ENCODE results near the gene SYT15.
"Not testable (repeated sequence)": the region's sequence is repeated elsewhere in the genome, so short reads cannot be mapped to it uniquely, and the experiment has no call there.

The SYT15 gene

DNA sequence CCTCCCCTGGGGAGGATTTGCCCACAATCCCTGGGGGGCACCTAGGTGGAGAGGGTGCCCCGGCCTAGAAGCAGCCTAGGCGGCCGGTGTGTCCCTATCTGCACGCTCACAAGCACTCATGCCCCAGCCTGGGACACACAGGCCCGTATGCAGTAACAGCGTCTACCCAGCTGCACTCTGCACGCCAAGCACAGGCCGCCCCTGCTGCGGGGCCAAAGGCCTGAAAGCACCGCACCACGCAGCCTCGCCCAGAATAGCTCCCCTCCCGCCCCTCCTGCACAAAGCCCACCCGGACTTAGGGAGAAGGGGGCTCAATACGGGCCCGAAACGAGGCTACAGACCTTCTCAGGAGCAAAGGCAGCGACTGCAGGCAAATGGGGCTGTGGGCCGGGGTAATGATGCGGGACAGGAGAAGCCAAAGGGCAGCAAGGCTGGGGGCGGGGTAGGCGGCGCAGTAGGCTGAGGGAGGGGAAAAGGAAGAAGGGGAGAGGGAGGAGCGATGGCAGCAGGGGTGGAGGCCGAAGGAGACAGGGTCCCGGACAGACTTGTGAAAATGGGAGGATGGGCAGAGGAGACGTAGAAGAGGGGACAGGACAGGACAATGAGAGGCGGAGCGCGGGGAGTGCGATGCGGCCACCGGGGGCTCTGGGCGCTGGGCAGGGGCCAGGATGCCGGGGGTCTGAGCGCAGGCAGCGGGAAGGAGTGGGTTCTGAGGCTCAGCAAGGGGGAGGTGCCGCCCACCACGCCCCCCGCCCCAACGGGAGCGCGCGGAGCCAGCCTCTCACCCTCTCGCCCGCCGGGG is 23.0 kb upstream of the SYT15 start:
- Histone ChIP-seq H3K9ac (ENCODE audit: low read length) (no peak overlapping the region), H3K27ac (ENCODE audit: low read depth, low read length) (no peak overlapping the region)

GRCh38 chr10:46556515-46557318 is 22.2 kb upstream of the SYT15 start, which contains the start of gene GPRIN2:
Gene GPRIN2 (minus strand): TSS chr10:46556658. CDS start chr10:46550736, 5,922 bp downstream.
- H3K27ac ChIP-seq (ENCODE audit: low read depth, low read length): no peak within 1 kb of the TSS
- peaks cover 2% of the 10 kb centered on the region for H3K36me3 ChIP-seq (ENCODE audit: control insufficient read depth, insufficient read depth, low read length)
- no peak within 1 kb of the TSS for H3K9ac ChIP-seq (ENCODE audit: low read length)
- H3K27me3 ChIP-seq (ENCODE audit: control insufficient read depth, insufficient read depth, low read length): peaks cover 17% of the 10 kb centered on the region
- H3K4me3 ChIP-seq (ENCODE audit: low read length): peak within 1 kb of the TSS; percentile 56
- no peaks in the 10 kb centered on the region for H3K4me1 ChIP-seq (ENCODE audit: control insufficient read depth, insufficient read depth, low read length)

More for the DNA sequence above, 23.0 kb upstream of the SYT15 start:
- Histone ChIP-seq H3K4me1 (ENCODE audit: control insufficient read depth, insufficient read depth, low read length) (no peaks in the 10 kb centered on the region), H3K27me3 (ENCODE audit: control insufficient read depth, insufficient read depth, low read length) (peaks cover 17% of the 10 kb centered on the region), H3K36me3 (ENCODE audit: control insufficient read depth, insufficient read depth, low read length) (peaks cover 2% of the 10 kb centered on the region), H3K4me3 (ENCODE audit: low read length) (peak overlapping the region; percentile 56)

GRCh38 chr10:46557319-46558121 is 21.4 kb upstream of the SYT15 start:
- Histone ChIP-seq H3K27me3 (ENCODE audit: control insufficient read depth, insufficient read depth, low read length) (peaks cover 17% of the 10 kb centered on the region), H3K4me3 (ENCODE audit: low read length) (no peak overlapping the region), H3K4me1 (ENCODE audit: control insufficient read depth, insufficient read depth, low read length) (no peaks in the 10 kb centered on the region), H3K9ac (ENCODE audit: low read length) (no peak overlapping the region), H3K36me3 (ENCODE audit: control insufficient read depth, insufficient read depth, low read length) (no peaks in the 10 kb centered on the region), H3K27ac (ENCODE audit: low read depth, low read length) (no peak overlapping the region)

- no peak overlapping the region for H3K27ac ChIP-seq (ENCODE audit: low read depth, low read length)
- H3K36me3 ChIP-seq (ENCODE audit: control insufficient read depth, insufficient read depth, low read length): no peaks in the 10 kb centered on the region
- peaks cover 17% of the 10 kb centered on the region for H3K27me3 ChIP-seq (ENCODE audit: control insufficient read depth, insufficient read depth, low read length)
- H3K4me3 ChIP-seq (ENCODE audit: low read length): no peak overlapping the region
- no peak overlapping the region for H3K9ac ChIP-seq (ENCODE audit: low read length)
- no peaks in the 10 kb centered on the region for H3K4me1 ChIP-seq (ENCODE audit: control insufficient read depth, insufficient read depth, low read length)
Measured at GRCh38 chr10:46558122-46558391, 20.9 kb upstream of the SYT15 start.

- Histone ChIP-seq H3K9ac (ENCODE audit: low read length) (no peak overlapping the region), H3K4me3 (ENCODE audit: low read length) (no peak overlapping the region), H3K27ac (ENCODE audit: low read depth, low read length) (no peak overlapping the region), H3K4me1 (ENCODE audit: control insufficient read depth, insufficient read depth, low read length) (no peaks in the 10 kb centered on the region), H3K36me3 (ENCODE audit: control insufficient read depth, insufficient read depth, low read length) (no peaks in the 10 kb centered on the region), H3K27me3 (ENCODE audit: control insufficient read depth, insufficient read depth, low read length) (peaks cover 17% of the 10 kb centered on the region)
Measured at GRCh38 chr10:46558392-46559185, 20.3 kb upstream of the SYT15 start.

DNA sequence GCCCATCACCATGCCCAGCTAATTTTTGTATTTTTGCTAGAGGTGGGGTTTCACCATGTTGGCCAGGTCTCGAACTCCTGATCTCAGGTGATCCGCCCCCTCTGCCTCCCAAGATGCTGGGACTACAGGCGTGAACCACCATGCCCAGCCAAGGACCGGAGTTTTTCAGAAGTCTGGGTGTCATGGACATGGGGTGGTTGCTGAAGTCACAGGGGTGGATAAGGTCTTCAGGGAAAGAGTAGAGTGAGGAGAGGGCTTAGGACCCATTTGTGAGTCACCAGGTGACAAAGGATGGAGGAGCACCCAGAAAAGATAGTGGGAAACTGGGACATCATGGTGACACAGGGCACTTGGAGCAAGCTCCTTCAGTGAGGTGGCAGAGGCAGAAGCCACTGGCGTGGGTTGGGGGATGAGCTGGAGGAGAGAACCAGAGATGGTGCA is 19.7 kb upstream of the SYT15 start:
- Histone ChIP-seq H3K9ac (ENCODE audit: low read length) (no peak overlapping the region), H3K36me3 (ENCODE audit: control insufficient read depth, insufficient read depth, low read length) (no peaks in the 10 kb centered on the region), H3K4me1 (ENCODE audit: control insufficient read depth, insufficient read depth, low read length) (no peaks in the 10 kb centered on the region), H3K4me3 (ENCODE audit: low read length) (no peak overlapping the region), H3K27me3 (ENCODE audit: control insufficient read depth, insufficient read depth, low read length) (peaks cover 17% of the 10 kb centered on the region), H3K27ac (ENCODE audit: low read depth, low read length) (no peak overlapping the region)

- H3K27ac ChIP-seq (ENCODE audit: low read depth, low read length): no peak overlapping the region
- peaks cover 17% of the 10 kb centered on the region for H3K27me3 ChIP-seq (ENCODE audit: control insufficient read depth, insufficient read depth, low read length)
- no peak overlapping the region for H3K9ac ChIP-seq (ENCODE audit: low read length)
- H3K36me3 ChIP-seq (ENCODE audit: control insufficient read depth, insufficient read depth, low read length): no peaks in the 10 kb centered on the region
- H3K4me1 ChIP-seq (ENCODE audit: control insufficient read depth, insufficient read depth, low read length): no peaks in the 10 kb centered on the region
- no peak overlapping the region for H3K4me3 ChIP-seq (ENCODE audit: low read length)
Measured at GRCh38 chr10:46560381-46560780, 18.5 kb upstream of the SYT15 start.

DNA sequence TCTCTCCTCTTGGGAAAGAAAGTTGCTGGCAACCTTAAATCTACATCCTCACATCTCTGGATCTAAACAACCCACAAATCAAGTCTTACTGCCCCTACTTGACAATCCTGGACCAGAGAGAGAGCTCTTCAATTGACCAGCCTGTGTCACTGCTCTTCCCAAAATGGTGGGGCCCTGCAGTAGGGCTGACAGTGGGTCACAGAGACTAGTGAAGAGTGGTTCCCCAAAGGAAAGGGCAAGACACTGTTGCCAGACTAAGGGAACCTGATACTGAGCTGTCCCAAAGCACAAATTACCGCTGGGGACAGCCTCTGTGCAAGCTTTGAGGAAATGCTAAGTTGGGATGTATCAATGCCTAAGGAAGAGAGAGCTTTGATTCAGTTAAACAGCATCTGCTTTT is 18.0 kb upstream of the SYT15 start:
- no peak overlapping the region for H3K9ac ChIP-seq (ENCODE audit: low read length)
- no peaks in the 10 kb centered on the region for H3K4me1 ChIP-seq (ENCODE audit: control insufficient read depth, insufficient read depth, low read length)
- H3K27ac ChIP-seq (ENCODE audit: low read depth, low read length): no peak overlapping the region
- H3K27me3 ChIP-seq (ENCODE audit: control insufficient read depth, insufficient read depth, low read length): peaks cover 12% of the 10 kb centered on the region
- H3K4me3 ChIP-seq (ENCODE audit: low read length): no peak overlapping the region
- H3K36me3 ChIP-seq (ENCODE audit: control insufficient read depth, insufficient read depth, low read length): no peaks in the 10 kb centered on the region

DNA sequence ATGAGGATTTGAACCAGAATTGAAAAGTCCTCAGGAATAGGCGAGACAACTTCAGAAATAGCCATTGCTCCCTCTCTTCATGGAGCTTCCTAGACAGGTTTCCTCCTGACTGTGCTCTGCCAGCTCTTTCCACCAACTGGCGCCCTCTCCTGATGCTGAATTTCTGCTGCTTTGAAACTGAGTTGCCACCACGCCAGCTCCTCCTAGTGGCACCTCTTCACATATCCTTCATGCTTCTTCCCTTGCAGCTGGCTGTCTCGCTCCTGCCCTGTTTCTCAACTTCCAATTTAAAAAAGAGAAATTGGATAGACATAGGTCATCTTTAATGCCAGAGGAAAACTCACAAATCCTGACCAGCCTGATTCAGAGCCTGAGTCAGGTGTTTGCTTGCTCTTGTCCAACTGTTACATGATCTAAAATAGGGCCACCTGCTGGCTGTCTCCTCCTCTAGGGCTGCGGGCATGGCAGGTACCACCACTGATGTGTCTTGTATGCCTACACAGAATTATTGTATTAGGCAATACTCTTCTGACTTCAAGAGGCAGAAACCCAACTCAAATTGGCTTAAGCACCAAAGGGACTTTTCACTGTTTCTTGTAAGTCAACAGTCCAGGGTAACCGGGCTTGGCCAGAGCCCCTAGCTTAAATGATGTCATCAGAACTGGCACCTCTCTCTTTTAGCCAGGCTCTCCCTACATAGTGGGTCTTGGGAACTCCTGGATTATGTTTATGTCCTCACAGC is 13.2 kb upstream of the SYT15 start:
- not testable (repeated sequence) for H3K4me3 ChIP-seq (ENCODE audit: low read length); H3K36me3 ChIP-seq (ENCODE audit: control insufficient read depth, insufficient read depth, low read length); H3K27me3 ChIP-seq (ENCODE audit: control insufficient read depth, insufficient read depth, low read length); H3K4me1 ChIP-seq (ENCODE audit: control insufficient read depth, insufficient read depth, low read length); H3K27ac ChIP-seq (ENCODE audit: low read depth, low read length); H3K9ac ChIP-seq (ENCODE audit: low read length)

DNA sequence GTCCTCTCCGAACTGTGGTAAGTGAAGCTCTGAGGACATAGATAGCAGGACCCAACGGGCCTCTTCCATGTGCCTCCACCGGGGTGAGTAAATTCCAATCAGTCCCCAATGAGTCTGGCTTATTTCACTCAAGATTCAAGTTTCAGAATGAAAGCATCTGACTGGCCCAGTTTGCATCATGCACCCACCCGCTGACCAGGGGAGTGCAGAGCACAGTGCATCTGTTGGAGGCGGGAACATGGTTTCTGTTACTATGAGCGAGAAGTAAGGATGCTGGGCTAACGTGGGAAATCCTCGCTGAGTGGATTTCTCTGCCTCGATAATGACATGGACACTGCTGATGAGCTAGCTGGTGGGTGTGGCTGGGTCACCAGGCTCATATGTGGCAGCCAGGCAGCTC is 11.8 kb upstream of the SYT15 start:
- H3K27ac ChIP-seq (ENCODE audit: low read depth, low read length); H3K4me1 ChIP-seq (ENCODE audit: control insufficient read depth, insufficient read depth, low read length); H3K9ac ChIP-seq (ENCODE audit: low read length); H3K4me3 ChIP-seq (ENCODE audit: low read length); H3K36me3 ChIP-seq (ENCODE audit: control insufficient read depth, insufficient read depth, low read length); H3K27me3 ChIP-seq (ENCODE audit: control insufficient read depth, insufficient read depth, low read length): not testable (repeated sequence)

- not testable (repeated sequence) for H3K4me3 ChIP-seq (ENCODE audit: low read length); H3K27me3 ChIP-seq (ENCODE audit: control insufficient read depth, insufficient read depth, low read length); H3K4me1 ChIP-seq (ENCODE audit: control insufficient read depth, insufficient read depth, low read length); H3K9ac ChIP-seq (ENCODE audit: low read length); H3K36me3 ChIP-seq (ENCODE audit: control insufficient read depth, insufficient read depth, low read length); H3K27ac ChIP-seq (ENCODE audit: low read depth, low read length)
Measured at GRCh38 chr10:46570655-46571054, 8.3 kb upstream of the SYT15 start.
